ENCODE measurements around the gene CFAP90.

GRCh38 chr5:7855611-7856010, 4.7 kb upstream of the CFAP90 start:
- TF ChIP-seq CTCF (conservative IDR thresholded peaks at IDR 0.05 in 1 of 2, IDR thresholded peaks at IDR 0.05 in 1 of 2; ENCODE audit: extremely low read depth in 1 of 2, insufficient read depth in 1 of 2, low read depth in 1 of 2, low read length in 2 of 2): no peak
- no peak for TF ChIP-seq EZH2 (IDR thresholded peaks at IDR 0.05; ENCODE audit: borderline replicate concordance, low read length)

All from mammary epithelial cell (primary cell).